Testis (tissue), 2 donors: ENCODE results near the gene MAP3K20.

Source experiments
- POLR2A ChIP-seq: fragments of 450-650 bp; IDR thresholded peaks from one replicate; pipeline ENCODE4 v1.6.1; 2017; ENCODE audit warnings: antibody characterized with exemption, mild to moderate bottlenecking, moderate library complexity
- TF ChIP-seq, protein P1 (sequence below), 3 experiments: fragments of 450-650 bp in 2 of 3; fragments of 200-600 bp in 1 of 3; sonication (generic) in 1 of 3; IDR thresholded peaks; one replicate each; pipeline ENCODE4 v1.5.1; 2016 to 2019; ENCODE audit warnings: antibody characterized with exemption in 3 of 3, mild to moderate bottlenecking in 2 of 3, moderate library complexity in 1 of 3

DNA sequence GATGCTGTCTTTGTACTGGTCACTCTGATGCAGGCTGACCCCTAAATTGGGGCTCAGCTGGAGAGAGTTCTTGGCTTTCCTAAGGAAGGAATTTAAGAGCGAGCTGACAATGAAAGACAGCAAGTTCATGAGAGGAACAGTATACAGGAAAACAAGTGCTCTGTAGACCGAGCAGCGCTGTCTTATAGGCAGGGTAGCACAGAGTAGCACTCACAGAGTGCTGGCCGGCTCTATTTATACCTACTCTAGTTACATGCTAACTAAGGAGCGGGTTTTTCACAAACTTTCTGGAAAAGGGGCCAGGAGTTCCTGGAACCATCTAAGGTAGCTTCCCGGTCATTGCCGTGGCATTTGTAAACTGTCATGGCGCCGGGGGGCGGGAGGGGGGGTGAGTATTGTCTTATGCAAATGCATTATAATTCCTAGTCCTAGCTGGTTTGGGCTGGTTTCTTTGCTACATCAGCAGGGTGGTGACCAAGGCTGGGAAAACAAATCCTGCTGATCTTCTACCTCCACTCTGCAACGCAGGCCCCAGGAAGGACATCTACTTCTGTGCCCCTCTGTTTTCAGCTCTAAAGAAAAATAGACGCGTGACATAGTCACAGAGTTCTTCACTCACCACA is 31.6 kb upstream of the MAP3K20 start:
- TF ChIP-seq, protein P1, sequence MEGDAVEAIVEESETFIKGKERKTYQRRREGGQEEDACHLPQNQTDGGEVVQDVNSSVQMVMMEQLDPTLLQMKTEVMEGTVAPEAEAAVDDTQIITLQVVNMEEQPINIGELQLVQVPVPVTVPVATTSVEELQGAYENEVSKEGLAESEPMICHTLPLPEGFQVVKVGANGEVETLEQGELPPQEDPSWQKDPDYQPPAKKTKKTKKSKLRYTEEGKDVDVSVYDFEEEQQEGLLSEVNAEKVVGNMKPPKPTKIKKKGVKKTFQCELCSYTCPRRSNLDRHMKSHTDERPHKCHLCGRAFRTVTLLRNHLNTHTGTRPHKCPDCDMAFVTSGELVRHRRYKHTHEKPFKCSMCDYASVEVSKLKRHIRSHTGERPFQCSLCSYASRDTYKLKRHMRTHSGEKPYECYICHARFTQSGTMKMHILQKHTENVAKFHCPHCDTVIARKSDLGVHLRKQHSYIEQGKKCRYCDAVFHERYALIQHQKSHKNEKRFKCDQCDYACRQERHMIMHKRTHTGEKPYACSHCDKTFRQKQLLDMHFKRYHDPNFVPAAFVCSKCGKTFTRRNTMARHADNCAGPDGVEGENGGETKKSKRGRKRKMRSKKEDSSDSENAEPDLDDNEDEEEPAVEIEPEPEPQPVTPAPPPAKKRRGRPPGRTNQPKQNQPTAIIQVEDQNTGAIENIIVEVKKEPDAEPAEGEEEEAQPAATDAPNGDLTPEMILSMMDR (IDR thresholded peaks at IDR 0.05) = no peak
- no peak for TF ChIP-seq POLR2A
